Measurements from ENCODE around the gene FDX2. TPM values are rescaled to one million over a fixed set of nuclear protein-coding genes. Genes with fewer than 3 reads are reported as not detected.

The FDX2 gene
- total RNA-seq, 2 experiments from 2014 or later, result 23.8 to 27.2 TPM

GRCh38 chr19:10277795-10278589 is 37.8 kb downstream of the FDX2 start:
- CTCF ChIA-PET, result interaction anchor here (1.2 to 1.5 kb wide), 2 partner anchors 19 to 113 kb away, joined by 4 to 5 read pairs; no protein-coding TSS in a partner anchor

GRCh38 chr19:10274589-10274988 is 41.2 kb downstream of the FDX2 start:
- ChIA-PET POLR2A (interaction anchor here (0.7 kb wide), 1 partner anchor 14 kb away, joined by 7 read pairs; no protein-coding TSS in a partner anchor), CTCF (interaction anchor here (0.6 to 1.3 kb wide), 3 partner anchors 15 to 154 kb away, joined by 3 read pairs; partner anchors contain the start of gene ICAM5)

More at GRCh38 chr19:10277795-10278589, 37.8 kb downstream of the FDX2 start:
- POLR2A ChIA-PET, result interaction anchor here (0.7 kb wide), 1 partner anchor 103 kb away, joined by 8 read pairs; the partner anchor contains the start of gene TYK2

GRCh38 chr19:10271543-10272086 is 44.2 kb downstream of the FDX2 start:
- POLR2A ChIA-PET, result interaction anchor here (0.5 to 3.5 kb wide), 16 partner anchors 11 to 437 kb away, joined by 3 to 45 read pairs (median 5); partner anchors contain the start of genes ICAM4, ICAM5, PPAN and RAVER1

GRCh38 chr19:10270616-10271394 is 45.0 kb downstream of the FDX2 start, which contains the start of gene ICAM1:
TSS of gene ICAM1 (plus strand) at chr19:10271120. CDS start at chr19:10271160, 40 bp downstream.
- ChIA-PET CTCF (interaction anchor here (0.6 to 10.4 kb wide), 23 partner anchors 9 to 339 kb away, joined by 3 to 145 read pairs (median 4); partner anchors contain the start of genes ICAM4, ICAM5 and TYK2), POLR2A (interaction anchor here (0.5 to 3.5 kb wide), 21 partner anchors 9 to 271 kb away, joined by 3 to 45 read pairs (median 4); partner anchors contain the start of genes ICAM4, ICAM5, PPAN and RAVER1)

More at GRCh38 chr19:10271543-10272086, 44.2 kb downstream of the FDX2 start:
- CTCF ChIA-PET, result interaction anchor here (1.0 to 10.4 kb wide), 17 partner anchors 9 to 339 kb away, joined by 3 to 145 read pairs (median 4); partner anchors contain the start of genes ICAM4, ICAM5 and TYK2

- ChIA-PET CTCF (interaction anchor here (0.6 to 10.4 kb wide), 20 partner anchors 10 to 338 kb away, joined by 3 to 145 read pairs (median 6); partner anchors contain the start of genes ICAM4, ICAM5, RAVER1 and TYK2), POLR2A (interaction anchor here (0.6 to 3.5 kb wide), 13 partner anchors 10 to 233 kb away, joined by 3 to 45 read pairs (median 12); partner anchors contain the start of genes ICAM4, ICAM5, RAVER1 and S1PR2)
Measured at GRCh38 chr19:10270180-10270615, 45.6 kb downstream of the FDX2 start.

GRCh38 chr19:10269333-10270179 is 46.3 kb downstream of the FDX2 start:
- ChIA-PET CTCF (interaction anchor here (0.6 to 10.4 kb wide), 23 partner anchors 10 to 185 kb away, joined by 3 to 145 read pairs (median 5); partner anchors contain the start of genes ANGPTL6, CDC37, ICAM4 and ICAM5), POLR2A (interaction anchor here (0.5 to 3.5 kb wide), 11 partner anchors 9 to 143 kb away, joined by 3 to 45 read pairs (median 14); partner anchors contain the start of genes ICAM4, ICAM5, RAVER1 and S1PR2)

DNA sequence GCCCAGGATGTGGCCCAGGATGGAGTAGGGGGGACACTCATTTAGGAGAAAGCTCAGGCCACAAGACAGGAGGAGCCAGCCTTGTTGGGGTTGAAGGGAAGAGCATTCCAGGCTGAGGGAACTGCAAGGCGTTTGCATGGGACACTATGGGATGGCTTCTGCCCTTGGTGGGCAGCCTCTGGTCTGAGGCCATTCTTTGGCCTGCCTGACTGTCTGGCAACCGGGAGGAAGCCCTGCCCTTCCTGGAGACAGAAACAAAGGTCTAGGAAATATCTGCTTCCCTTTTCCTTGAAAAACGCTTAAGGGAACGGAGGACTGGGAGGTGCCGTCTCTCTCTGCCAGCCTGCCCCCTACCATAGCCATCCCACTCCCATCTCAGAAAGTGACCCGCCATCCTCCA is 47.7 kb downstream of the FDX2 start:
- POLR2A ChIA-PET, result no interaction called here

GRCh38 chr19:10266706-10267105 is 49.1 kb downstream of the FDX2 start:
- POLR2A ChIA-PET, result no interaction called here

More for the DNA sequence above, 47.7 kb downstream of the FDX2 start:
- CTCF ChIA-PET, result interaction anchor here (0.6 to 10.4 kb wide), 4 partner anchors 9 to 123 kb away, joined by 3 to 145 read pairs (median 22); partner anchors contain the start of gene TYK2

DNA sequence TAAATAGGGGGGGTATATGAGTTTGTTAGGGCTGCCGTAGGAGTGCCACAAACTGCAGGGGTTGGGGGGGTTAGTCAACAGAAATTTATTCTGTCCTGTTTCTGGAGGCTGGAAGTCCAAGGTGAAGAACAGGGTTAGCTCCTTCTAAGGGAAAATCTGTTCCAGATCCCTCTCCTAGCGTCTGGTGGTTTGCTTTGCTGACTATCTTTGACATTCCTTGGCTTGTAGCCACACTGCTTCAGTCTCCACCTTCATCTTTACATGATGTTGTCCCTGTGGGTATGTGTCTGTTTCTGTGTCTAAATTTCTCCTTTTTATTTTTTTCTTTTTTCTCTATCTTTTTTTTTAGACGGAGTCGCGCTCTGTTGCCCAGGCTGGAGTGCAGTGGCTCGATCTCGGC is 53.0 kb downstream of the FDX2 start:
- ChIA-PET POLR2A (interaction anchor here (0.5 kb wide), 1 partner anchor 126 kb away, joined by 5 read pairs; no protein-coding TSS in a partner anchor), CTCF (interaction anchor here (0.7 to 10.4 kb wide), 3 partner anchors 122 to 158 kb away, joined by 3 to 145 read pairs (median 4); partner anchors contain the start of gene TYK2)

More at GRCh38 chr19:10266706-10267105, 49.1 kb downstream of the FDX2 start:
- CTCF ChIA-PET, result interaction anchor here (10.4 kb wide), 1 partner anchor 118 kb away, joined by 145 read pairs; the partner anchor contains the start of gene TYK2

DNA sequence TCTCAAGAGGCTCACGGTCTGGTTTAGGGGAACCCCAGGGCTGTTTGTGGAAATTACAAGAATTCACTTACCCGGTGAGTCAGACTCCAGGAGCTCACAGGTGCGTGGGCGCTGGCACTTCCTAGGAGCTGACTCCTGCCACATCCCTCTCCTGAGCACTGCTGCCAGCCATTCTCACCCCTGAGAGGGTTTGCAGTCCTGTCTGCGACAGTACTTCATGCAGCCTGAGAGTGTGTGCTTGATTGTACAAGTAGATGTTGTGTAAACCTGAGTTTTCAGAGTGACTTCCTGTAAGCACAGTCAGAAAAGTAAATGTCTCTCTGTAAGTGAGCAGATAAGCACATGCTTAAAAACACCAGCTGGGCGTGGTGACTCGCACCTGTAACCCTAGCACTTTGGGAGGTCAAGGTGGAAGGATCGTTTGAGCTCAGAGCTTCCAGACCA is 55.7 kb downstream of the FDX2 start:
- POLR2A ChIA-PET, result interaction anchor here (0.6 to 2.3 kb wide), 5 partner anchors 11 to 204 kb away, joined by 4 to 23 read pairs (median 7); partner anchors contain the start of gene ICAM1
- CTCF ChIA-PET, result interaction anchor here (0.6 to 4.3 kb wide), 20 partner anchors 8 to 157 kb away, joined by 3 to 58 read pairs (median 7); partner anchors contain the start of genes CDC37, FDX2, ICAM1 and TYK2

Other genes starting within 250 kb of the FDX2 start
- 10 to 100 TPM; 41.9 to 44.1 TPM for gene SHFL, start 229.7 kb downstream of the FDX2 start, total RNA-seq
- 10 to 100 TPM; 10.2 to 11.5 TPM for gene ANGPTL6, start 213.3 kb downstream of the FDX2 start, total RNA-seq
- 100 to 1,000 TPM; 294 to 298 TPM for gene PPAN, start 209.7 kb downstream of the FDX2 start, total RNA-seq
- 10 to 100 TPM; 68.6 to 68.9 TPM for gene P2RY11, start 204.3 kb downstream of the FDX2 start, total RNA-seq
- 100 to 1,000 TPM; 311 to 312 TPM for gene EIF3G, start 196.1 kb downstream of the FDX2 start, total RNA-seq
- 100 to 1,000 TPM; 345 to 355 TPM for gene DNMT1, start 121.1 kb downstream of the FDX2 start, total RNA-seq
- gene S1PR2, start 84.7 kb downstream of the FDX2 start, total RNA-seq, result 10 to 100 TPM; 14.1 to 14.3 TPM
- 100 to 1,000 TPM; 157 to 161 TPM for gene MRPL4, start 63.8 kb downstream of the FDX2 start, total RNA-seq
- gene ICAM1, start 44.9 kb downstream of the FDX2 start, total RNA-seq, result 10 to 100 TPM; 57.2 to 57.8 TPM
- under 1 TPM; 0.36 to 0.91 TPM for gene ICAM4, start 29.1 kb downstream of the FDX2 start, total RNA-seq
- 1 to 10 TPM; 2.2 to 3.8 TPM for gene ICAM5, start 26.1 kb downstream of the FDX2 start, total RNA-seq
- gene ZGLP1, start 6.2 kb downstream of the FDX2 start, total RNA-seq, result 1 to 10 TPM; 3.7 to 5.8 TPM
- 100 to 1,000 TPM; 100 to 102 TPM for gene RAVER1, start 17.5 kb upstream of the FDX2 start, total RNA-seq
- 10 to 100 TPM; 87.5 to 89.4 TPM for gene ICAM3, start 23.6 kb upstream of the FDX2 start, total RNA-seq
- 100 to 1,000 TPM; 191 to 199 TPM for gene TYK2, start 64.6 kb upstream of the FDX2 start, total RNA-seq
- 100 to 1,000 TPM; 294 TPM for gene CDC37, start 87.5 kb upstream of the FDX2 start, total RNA-seq
- 10 to 100 TPM; 30.3 to 31.2 TPM for gene PDE4A, start 104.5 kb upstream of the FDX2 start, total RNA-seq
- gene KEAP1, start 187.3 kb upstream of the FDX2 start, total RNA-seq, result 10 to 100 TPM; 90.6 to 94.8 TPM
- gene S1PR5, start 201.4 kb upstream of the FDX2 start, total RNA-seq, result 1 to 10 TPM in 1 of 2 experiments, under 1 TPM in 1; 0.46 to 1.1 TPM
- 10 to 100 TPM; 34.5 to 36.8 TPM for gene ATG4D, start 227.9 kb upstream of the FDX2 start, total RNA-seq
- 10 to 100 TPM; 73.3 to 75.3 TPM for gene KRI1, start 250.0 kb upstream of the FDX2 start, total RNA-seq

All from activated CD8-positive, alpha-beta memory T cell treated with anti-CD3 and anti-CD28 coated beads for 36 hours (primary cell).